DND-41 (cell line): ENCODE data around the gene PNMA1.

Source experiments
- EZH2 ChIP-seq: IDR thresholded peaks from 3 replicates; pipeline ENCODE4 v1.6.1; 2012; ENCODE audit warnings: borderline replicate concordance, low read depth, mild to moderate bottlenecking, moderate library complexity, low read length, inconsistent platforms; ENCODE audit not compliant: severe bottlenecking
- TF ChIP-seq, protein P1 (sequence below): IDR thresholded peaks from 2 replicates; pipeline ENCODE4 v1.5.1; 2012; ENCODE audit warnings: borderline replicate concordance, low read length, moderate library complexity, mild to moderate bottlenecking; ENCODE audit not compliant: poor library complexity, severe bottlenecking; ENCODE audit errors: extremely low read depth

DNA sequence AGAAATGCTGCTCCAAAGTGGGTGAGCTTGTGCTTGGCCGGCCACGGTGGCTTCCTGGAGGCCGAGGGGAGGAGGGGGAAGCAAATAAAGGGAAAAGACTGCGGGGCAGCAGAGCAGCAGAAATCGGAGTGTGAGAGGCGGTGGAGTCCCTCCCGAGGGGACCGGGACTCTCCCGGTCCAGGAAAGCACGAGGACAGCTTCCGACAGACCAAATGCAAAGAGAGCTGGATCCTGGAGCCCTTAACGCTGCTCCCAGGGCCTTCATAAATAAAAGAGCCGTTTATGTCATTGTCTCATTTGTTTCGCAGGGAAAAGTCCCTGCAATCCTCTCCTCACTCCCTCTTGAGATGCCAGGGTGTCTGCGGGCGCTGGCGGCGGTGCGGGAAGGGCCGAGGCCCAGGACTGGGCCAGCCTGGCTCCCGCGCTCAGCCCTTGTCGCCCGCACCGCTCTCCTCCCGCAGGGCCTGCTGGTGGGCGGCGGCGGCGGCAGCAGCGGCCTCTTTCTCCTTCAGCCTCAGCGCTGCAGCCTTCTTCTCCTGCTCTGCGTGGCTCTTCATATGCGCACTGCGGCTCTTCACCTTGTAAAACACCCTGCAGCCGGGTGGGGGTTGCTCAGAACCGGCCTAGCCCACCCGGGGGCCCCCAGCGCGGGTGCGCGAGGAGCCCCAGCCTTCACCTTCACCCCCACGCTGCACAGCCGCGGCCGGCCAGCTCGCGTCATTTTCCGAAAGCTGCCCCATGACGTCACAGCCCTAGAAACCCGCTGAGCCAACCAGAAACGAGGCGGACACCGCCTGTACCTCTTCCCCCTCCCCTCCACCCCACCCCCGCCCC, 4.5 kb upstream of the PNMA1 start:
- TF ChIP-seq, protein P1, sequence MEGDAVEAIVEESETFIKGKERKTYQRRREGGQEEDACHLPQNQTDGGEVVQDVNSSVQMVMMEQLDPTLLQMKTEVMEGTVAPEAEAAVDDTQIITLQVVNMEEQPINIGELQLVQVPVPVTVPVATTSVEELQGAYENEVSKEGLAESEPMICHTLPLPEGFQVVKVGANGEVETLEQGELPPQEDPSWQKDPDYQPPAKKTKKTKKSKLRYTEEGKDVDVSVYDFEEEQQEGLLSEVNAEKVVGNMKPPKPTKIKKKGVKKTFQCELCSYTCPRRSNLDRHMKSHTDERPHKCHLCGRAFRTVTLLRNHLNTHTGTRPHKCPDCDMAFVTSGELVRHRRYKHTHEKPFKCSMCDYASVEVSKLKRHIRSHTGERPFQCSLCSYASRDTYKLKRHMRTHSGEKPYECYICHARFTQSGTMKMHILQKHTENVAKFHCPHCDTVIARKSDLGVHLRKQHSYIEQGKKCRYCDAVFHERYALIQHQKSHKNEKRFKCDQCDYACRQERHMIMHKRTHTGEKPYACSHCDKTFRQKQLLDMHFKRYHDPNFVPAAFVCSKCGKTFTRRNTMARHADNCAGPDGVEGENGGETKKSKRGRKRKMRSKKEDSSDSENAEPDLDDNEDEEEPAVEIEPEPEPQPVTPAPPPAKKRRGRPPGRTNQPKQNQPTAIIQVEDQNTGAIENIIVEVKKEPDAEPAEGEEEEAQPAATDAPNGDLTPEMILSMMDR = no peak
- no peak for TF ChIP-seq EZH2
